Stimulated activated CD8-positive, alpha-beta memory T cell treated with anti-CD3 and anti-CD28 coated beads, Interleukin-15, amount 100 ng/mL, for 48 hours (primary cell): ENCODE measurements around the gene C1QTNF8.
"Not testable (repeated sequence)": the region's sequence is repeated elsewhere in the genome, so short reads cannot be mapped to it uniquely, and the experiment has no call there.

Source experiments
- DNase-seq, 2 donors: peaks; one replicate each; pipeline ENCODE4 v3.0.0-alpha.2; 2020; ENCODE audit warnings: low read depth in 2 of 2

The C1QTNF8 gene

GRCh38 chr16:1094124-1094479, 1.9 kb downstream of the C1QTNF8 start:
- no peak for DNase-seq

DNA sequence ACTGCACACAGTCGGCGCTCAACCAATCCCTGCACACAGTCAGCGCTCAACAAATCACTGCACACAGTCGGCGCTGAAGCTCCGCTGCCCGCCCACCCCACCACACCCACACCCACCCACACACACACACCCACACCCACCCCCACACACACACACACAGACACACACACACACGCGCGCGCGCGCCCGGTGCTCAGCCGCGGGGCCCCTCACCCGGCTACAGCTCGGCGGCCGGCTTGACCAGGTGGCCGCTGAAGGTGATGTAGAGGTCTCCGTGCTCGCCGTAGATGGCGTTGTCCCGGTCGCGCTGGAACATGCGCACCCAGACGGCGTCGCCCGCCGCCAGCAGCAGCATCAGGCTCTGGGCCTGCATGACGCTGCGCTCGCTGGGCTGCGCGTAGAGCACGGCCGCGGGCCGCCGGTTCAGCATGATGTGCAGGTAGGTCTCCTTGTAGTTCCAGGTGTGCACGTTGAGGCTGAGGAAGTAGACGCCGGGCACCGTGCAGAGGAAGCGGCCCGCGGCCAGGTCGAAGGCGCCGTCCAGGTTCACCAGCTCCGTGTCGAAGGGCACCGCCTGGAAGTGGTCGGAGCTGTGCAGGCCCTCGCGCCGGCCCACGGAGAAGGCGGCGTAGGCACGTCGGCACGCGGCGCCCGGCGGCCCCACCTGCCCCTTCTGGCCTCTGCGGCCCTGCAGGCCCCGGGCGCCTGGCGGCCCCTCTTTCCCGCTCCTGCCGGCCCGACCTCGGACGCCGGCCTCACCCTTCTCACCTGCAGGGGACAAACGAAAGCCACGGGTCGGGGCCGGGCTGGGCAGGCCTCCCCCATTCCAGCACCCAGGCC, 2.5 kb downstream of the C1QTNF8 start:
- peak in 1 of 2 donors; percentile 9 for DNase-seq

- not testable (repeated sequence) for DNase-seq
Measured at GRCh38 chr16:1092685-1093283, 3.3 kb downstream of the C1QTNF8 start.

DNA sequence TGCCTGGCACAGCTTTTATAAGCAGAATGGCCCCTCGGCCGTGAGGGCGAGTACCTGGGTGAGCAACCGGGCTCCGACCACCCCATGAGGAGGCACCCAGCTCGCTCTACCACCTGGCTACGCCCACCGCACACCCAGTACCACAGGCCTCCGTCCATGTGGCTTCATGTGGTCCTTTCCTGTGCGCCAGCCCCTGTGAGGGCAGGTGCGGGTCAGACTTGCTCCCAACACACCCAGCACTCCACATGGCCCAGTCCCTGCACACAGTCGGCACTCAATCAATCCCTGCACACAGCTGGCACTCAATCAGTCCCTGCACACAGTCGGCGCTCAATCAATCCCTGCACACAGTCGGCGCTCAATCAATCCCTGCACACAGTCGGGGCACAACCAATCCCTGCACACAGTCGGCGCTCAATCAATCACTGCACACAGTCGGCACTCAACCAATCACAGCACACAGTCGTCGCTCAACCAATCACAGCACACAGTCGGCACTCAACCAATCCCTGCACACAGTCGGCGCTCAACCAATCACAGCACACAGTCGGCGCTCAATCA, 4.0 kb downstream of the C1QTNF8 start:
- no peak for DNase-seq

- DNase-seq, result no peak
Measured at GRCh38 chr16:1090620-1091587, 5.1 kb downstream of the C1QTNF8 start.

DNA sequence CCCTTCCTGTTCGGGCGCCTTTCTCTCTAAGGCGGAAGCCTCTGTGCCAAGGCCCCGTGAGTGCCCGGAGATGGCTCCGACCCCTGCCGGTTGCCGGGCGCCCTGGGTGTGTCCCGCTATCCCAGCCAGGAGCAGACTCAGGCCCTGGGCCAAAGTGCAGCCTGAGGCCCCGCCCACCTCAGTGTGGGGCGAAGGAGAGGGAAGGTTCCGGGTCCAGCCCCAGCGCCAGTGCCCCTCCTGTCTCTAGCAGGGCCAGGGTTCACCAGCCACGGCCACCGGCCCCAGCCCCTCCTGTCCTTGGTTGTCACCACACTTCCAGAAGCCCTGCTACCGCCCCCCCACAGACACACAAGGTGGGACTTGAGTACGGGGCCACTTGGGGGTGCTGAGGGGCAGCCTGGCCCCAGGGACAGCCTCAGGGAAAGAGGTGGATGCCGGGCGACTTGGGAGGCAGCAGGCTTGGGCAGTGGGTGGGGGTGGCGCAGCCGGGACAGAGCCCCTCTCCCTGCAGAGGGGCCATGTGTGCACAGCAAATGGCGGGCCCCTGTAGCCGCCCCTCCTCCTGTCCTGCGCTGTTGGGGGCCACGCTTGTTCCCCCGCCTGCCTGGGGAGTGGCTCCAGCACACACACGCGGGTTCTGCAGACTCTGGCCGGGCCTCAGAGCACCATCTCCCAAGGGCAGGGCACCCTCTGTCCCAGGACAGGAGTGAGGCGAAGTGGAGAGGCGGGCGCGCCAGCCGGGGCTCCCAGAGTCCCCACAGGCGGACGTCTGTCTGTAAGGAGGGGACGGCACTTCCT, 6.0 kb downstream of the C1QTNF8 start:
- DNase-seq, result no peak

DNA sequence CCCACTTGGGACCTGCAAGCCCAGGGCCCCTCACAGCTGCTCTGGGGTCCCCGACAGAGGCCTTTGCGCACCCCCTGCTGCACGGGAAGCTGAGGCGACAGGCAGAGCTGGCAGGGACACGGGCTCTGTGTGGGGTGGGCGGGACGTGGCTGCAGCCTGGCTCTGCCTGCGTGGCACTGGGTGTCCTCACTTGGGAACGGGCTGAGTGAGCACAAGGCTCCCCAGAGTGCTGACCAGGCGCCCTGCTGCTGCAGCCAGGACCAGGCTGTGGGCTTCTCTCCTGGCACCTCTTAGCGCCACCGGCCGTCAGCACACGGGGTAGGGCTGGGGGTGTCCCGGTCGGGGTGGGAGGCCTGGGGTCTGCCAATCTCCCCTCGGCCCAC, 6.6 kb downstream of the C1QTNF8 start:
- DNase-seq, result no peak

DNA sequence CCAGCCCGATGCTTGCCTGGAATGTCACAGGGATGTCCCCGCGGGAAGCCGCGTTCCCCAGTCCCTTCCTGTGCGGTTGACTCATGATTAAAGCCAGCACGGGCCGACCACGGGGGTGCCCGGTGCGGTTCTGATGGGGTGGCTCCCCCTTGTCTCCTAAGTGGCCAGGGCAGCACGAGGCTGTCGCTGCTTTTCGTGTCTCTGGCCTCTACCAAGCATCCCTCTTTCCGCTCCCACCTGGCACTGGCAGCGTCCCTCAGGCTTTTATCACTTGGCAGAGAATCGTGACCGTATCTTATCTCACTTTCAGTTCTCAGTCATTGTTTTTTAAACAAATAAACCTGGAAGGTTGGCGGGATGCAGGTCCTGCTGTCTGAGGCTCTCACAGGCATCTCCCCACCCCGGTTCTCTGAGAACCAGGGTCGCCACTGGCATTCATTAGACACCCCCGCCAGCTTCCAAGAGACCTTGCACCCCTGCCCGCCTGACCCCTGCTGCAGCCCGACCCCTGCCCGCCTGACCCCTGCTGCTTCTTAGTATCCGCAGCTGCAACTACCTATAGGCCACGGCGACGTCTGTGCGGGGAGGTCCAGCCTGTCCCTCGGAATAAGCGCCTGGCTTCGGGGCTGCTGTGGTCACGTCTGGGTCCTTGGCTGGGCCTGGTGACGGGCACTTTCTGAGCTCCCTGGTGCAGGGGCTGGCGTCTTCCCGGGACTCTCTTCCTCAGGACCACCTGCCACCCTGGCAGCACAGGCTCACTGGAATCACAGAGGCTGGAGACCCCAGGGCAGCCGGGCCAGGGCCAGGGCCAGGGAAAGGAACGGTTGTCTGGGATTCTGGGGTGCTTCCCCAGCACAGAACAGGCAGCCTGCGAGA, 7.5 kb downstream of the C1QTNF8 start:
- no peak for DNase-seq

GRCh38 chr16:1086443-1086842, 9.6 kb downstream of the C1QTNF8 start:
- not testable (repeated sequence) for DNase-seq

DNA sequence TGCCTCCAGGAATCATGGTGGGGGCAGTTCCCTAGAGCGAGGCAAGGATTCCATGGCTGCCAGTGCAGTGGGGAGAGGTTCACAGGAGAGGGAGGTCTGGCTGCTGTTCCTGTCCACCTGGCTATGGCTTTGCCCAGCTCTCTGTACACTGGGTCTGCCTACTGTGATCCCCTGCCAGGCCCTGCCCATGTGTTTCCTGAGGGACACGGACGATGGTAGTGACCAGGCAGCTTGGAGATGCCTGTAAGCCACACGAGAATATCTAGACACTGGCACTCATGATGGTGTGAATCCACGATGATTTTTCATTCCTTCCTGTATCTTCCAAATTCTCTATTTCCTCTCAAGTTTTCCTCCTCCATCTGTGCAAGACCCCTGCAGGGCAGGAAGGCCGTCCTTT, 11.1 kb downstream of the C1QTNF8 start:
- no peak for DNase-seq

DNA sequence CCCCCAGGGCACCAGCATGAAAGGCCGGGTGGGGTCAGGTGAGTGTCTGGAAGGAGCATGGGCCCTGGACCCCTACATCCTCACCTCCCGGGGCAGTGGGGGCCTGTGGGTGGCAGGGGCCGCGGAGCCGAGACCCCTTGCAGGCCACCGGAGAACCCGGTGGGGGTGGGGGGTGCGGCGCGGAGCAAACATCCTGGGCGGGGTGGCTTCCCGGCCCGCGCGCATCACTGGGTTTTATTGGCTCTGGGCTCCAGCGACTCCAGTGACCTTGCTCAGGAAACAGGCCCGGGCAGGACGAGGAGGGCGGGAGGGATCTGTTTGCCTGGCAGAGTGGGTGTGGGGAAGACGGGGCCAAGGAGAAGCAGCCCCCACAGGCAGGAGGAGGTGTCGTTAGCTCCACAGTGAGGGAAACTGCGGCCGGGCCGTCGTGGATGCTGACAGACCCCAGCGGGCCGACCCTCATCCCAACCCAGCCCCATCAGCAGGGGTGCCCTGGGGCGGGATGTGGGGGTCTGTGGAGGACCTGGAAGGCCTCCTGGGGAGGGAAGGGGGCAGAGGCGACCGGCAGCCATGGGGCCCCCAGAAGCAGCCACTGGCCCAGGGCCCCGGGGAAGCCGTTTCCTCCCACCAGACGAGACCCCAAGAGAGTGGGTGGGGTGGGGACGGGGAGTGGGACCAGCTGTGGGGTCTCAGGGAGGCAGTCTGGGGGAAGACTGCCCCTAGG, 12.9 kb downstream of the C1QTNF8 start:
- no peak for DNase-seq

DNA sequence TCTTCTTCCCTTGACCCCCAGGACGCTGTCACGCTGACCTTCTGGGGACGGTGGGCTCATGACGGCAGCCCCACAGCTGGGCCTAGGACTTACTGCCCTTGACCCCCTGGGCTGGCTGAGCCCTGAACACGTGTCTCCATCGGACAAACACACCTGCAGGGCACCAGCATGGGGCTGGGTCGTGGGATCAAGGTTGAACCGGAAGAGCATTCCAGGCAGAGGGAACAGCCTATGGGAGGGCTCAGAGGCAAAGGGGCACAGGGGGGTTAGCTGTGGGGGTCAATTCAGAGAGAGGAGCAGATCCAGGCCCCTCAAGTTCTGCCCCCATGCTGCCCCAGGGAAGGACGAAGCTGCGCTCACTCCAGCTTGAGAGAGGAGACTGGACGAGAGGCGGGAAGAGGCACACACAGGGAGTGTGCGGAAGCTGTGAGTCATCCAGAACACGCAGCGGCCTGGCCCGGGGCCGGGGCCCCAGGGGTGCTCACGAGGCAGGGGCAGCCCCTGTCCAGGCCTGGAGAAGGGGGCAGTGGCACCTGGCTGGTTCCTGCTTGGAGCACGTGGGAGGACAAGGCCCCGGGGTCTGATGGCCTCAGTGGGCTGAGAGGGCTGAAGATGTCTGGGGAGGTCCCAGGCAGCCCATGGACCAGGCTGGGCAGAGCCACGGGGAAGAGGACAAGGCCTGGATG, 13.6 kb downstream of the C1QTNF8 start:
- no peak for DNase-seq

GRCh38 chr16:1081734-1082265, 14.2 kb downstream of the C1QTNF8 start:
- no peak for DNase-seq

GRCh38 chr16:1080801-1081733, 15.0 kb downstream of the C1QTNF8 start:
- DNase-seq, result no peak

DNA sequence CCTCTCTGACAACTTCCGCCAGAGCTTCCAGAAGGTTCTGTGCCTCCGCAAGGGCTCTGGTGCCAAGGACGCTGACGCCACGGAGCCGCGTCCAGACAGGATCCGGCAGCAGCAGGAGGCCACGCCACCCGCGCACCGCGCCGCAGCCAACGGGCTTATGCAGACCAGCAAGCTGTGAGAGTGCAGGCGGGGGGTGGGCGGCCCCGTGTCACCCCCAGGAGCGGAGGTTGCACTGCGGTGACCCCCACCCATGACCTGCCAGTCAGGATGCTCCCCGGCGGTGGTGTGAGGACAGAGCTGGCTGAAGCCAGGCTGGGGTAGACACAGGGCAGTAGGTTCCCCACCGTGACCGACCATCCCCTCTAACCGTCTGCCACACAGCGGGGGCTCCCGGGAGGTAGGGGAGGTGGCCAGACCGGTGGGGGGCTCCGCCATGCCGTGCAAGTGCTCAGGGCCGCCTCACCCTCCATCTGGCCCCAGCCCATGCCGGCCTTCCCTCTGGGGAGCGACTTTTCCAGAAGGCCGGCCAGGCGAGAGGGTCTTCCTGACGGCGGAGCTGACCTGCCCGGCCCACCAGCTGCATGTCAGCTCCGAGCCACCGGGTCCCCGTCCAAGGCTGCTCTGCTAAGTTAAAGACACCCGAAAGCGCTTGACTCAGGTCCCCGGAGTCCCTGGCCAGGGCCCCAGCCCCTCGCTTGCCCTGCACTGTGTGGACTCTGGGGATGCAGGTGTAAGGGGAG, 16.1 kb downstream of the C1QTNF8 start:
- no peak for DNase-seq

GRCh38 chr16:1079341-1079740, 16.7 kb downstream of the C1QTNF8 start:
- no peak for DNase-seq

DNA sequence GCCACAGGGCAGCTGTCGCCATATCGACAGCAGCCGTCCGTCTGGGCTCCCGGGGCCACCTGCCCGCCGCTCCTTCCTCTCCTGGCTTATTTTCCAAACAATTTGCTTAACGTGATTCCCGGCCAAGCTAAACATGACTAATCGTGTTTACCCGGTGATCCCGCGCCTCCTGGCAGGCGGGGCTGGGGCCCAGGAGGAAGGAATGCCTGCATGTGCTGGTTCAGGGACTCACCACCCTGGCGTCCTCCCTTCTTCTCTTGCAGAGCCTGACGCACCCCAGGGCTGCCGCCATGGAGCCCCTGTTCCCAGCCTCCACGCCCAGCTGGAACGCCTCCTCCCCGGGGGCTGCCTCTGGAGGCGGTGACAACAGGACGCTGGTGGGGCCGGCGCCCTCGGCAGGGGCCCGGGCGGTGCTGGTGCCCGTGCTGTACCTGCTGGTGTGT, 17.4 kb downstream of the C1QTNF8 start:
- no peak for DNase-seq
